DND-41 (cell line): ENCODE data around the gene KIF11.

Experiments
- EZH2 ChIP-seq: IDR thresholded peaks from 3 replicates; pipeline ENCODE4 v1.6.1; 2012; ENCODE audit warnings: borderline replicate concordance, low read depth, mild to moderate bottlenecking, moderate library complexity, low read length, inconsistent platforms; ENCODE audit not compliant: severe bottlenecking
- TF ChIP-seq, protein P1 (sequence below): IDR thresholded peaks from 2 replicates; pipeline ENCODE4 v1.5.1; 2012; ENCODE audit warnings: borderline replicate concordance, low read length, moderate library complexity, mild to moderate bottlenecking; ENCODE audit not compliant: poor library complexity, severe bottlenecking; ENCODE audit errors: extremely low read depth

- TF ChIP-seq, protein P1, sequence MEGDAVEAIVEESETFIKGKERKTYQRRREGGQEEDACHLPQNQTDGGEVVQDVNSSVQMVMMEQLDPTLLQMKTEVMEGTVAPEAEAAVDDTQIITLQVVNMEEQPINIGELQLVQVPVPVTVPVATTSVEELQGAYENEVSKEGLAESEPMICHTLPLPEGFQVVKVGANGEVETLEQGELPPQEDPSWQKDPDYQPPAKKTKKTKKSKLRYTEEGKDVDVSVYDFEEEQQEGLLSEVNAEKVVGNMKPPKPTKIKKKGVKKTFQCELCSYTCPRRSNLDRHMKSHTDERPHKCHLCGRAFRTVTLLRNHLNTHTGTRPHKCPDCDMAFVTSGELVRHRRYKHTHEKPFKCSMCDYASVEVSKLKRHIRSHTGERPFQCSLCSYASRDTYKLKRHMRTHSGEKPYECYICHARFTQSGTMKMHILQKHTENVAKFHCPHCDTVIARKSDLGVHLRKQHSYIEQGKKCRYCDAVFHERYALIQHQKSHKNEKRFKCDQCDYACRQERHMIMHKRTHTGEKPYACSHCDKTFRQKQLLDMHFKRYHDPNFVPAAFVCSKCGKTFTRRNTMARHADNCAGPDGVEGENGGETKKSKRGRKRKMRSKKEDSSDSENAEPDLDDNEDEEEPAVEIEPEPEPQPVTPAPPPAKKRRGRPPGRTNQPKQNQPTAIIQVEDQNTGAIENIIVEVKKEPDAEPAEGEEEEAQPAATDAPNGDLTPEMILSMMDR, result peak; percentile 6
- TF ChIP-seq EZH2, result no peak
Observed at GRCh38 chr10:92573091-92573797, 19.7 kb upstream of the KIF11 start.
